K562 (cell line): ENCODE measurements around the gene PPP1R37. TPM values are rescaled to one million over a fixed set of nuclear protein-coding genes. Genes with fewer than 3 reads are reported as not detected.

Source experiments
- ATAC-seq: fragments of 200-7000 bp; cut with Tn5 transposase; 3 replicates; pipeline ENCODE4 v1.9.1; 2020; ENCODE audit warnings: moderate library complexity
- BruUV-seq: library from RNA; stranded (reverse); fragments of 400-500 nt; replicated peaks from 2 replicates; lab custom pipeline; 2021; lab: Mats Ljungman, UMichigan
- CTCF ChIA-PET: fragments of 300-600 bp; formaldehyde crosslinking; extraction: SDS; loops from one replicate; lab custom pipeline; 2021; ENCODE audit warnings: low intra/inter-chr PET ratio; lab: Yijun Ruan, JAX
- POLR2A ChIA-PET: fragments of 300-600, 350-650 bp; sonication (Branson Sonifier 250); formaldehyde crosslinking; extraction: SDS; loops from one replicate; lab custom pipeline; 2021; ENCODE audit warnings: antibody characterized with exemption, inconsistent platforms; lab: Yijun Ruan, JAX
- DNase-seq, 4 experiments: peaks; one replicate each; pipeline versions ENCODE4 v3.0.0 to v3.0.0-alpha.2; 2011 to 2018; ENCODE audit warnings: low spot score in 3 of 4, mixed read lengths in 3 of 4; ENCODE audit errors: extremely low read depth in 1 of 4
- FAIRE-seq: peaks from 2 replicates; lab custom pipeline; 2011; peaks lifted over from hg19 to GRCh38; lab: Jason Lieb, UNC
- H2AFZ ChIP-seq: 2 replicates; pipeline ENCODE4 v1.6.0; 2011; ENCODE audit warnings: low read depth, low read length, control low read depth, inconsistent platforms
- H3K27ac ChIP-seq: fragments of 200-600 bp; 3 replicates; pipeline ENCODE4 v1.8.0; 2011; ENCODE audit warnings: low read depth, mild to moderate bottlenecking, control low read depth, inconsistent platforms, low read length, moderate library complexity, mixed read lengths; ENCODE audit errors: extremely low read depth
- H3K27me3 ChIP-seq, 2 experiments: fragments of 300-600 bp in 1 of 2; 2 replicates in 1 of 2; 3 replicates in 1 of 2; pipeline versions ENCODE4 v1.6.0 to v1.8.0; 2011; ENCODE audit warnings: inconsistent platforms in 2 of 2, low read length in 2 of 2, mild to moderate bottlenecking in 1 of 2, mixed read lengths in 1 of 2, moderate library complexity in 1 of 2; ENCODE audit not compliant: control insufficient read depth in 2 of 2, insufficient read depth in 2 of 2
- H3K36me3 ChIP-seq: fragments of 300-600 bp; 3 replicates; pipeline ENCODE4 v1.8.0; 2011; ENCODE audit warnings: mild to moderate bottlenecking, low read length, inconsistent platforms; ENCODE audit not compliant: control insufficient read depth, insufficient read depth
- H3K4me1 ChIP-seq, 2 experiments: fragments of 200-600 bp in 1 of 2; replicated peaks in 1 of 2; 2 replicates in 1 of 2; 3 replicates in 1 of 2; pipeline versions ENCODE4 v1.5.1 to v1.8.0; 2011; ENCODE audit warnings: inconsistent platforms in 2 of 2, low read length in 2 of 2, mild to moderate bottlenecking in 1 of 2, mixed read lengths in 1 of 2, moderate library complexity in 1 of 2; ENCODE audit not compliant: control insufficient read depth in 2 of 2, insufficient read depth in 2 of 2
- H3K4me2 ChIP-seq: 2 replicates; pipeline ENCODE4 v1.6.1; 2011; ENCODE audit warnings: low read length, control low read depth, inconsistent platforms, mixed read lengths; ENCODE audit not compliant: insufficient read depth
- H3K4me3 ChIP-seq: fragments of 200-600 bp; sonication (generic), shearing (Covaris generic); 2 replicates; pipeline ENCODE4 v1.5.1; 2016; ENCODE audit warnings: control low read depth, inconsistent platforms
- H3K79me2 ChIP-seq: fragments of 200-600 bp; 3 replicates; pipeline ENCODE4 v1.8.0; 2011; ENCODE audit warnings: low read length, inconsistent platforms; ENCODE audit not compliant: control insufficient read depth, insufficient read depth
- H3K9ac ChIP-seq, 2 experiments: 2 replicates each; pipeline versions ENCODE4 v1.6.0 to v1.6.1; 2011; ENCODE audit warnings: low read depth in 2 of 2, low read length in 2 of 2, control low read depth in 1 of 2, inconsistent platforms in 1 of 2, mild to moderate bottlenecking in 1 of 2, mixed read lengths in 1 of 2; ENCODE audit not compliant: insufficient read depth in 1 of 2
- H3K9me1 ChIP-seq: one replicate; pipeline ENCODE4 v1.6.0; 2011; ENCODE audit warnings: inconsistent platforms, mild to moderate bottlenecking, low read length, moderate library complexity; ENCODE audit not compliant: control insufficient read depth, insufficient read depth
- H3K9me3 ChIP-seq: replicated peaks from 2 replicates; pipeline ENCODE4 v1.5.1; 2011; ENCODE audit warnings: low read depth, low read length, inconsistent platforms; ENCODE audit not compliant: control insufficient read depth, insufficient read depth
- H4K20me1 ChIP-seq: replicated peaks from 2 replicates; pipeline ENCODE4 v1.6.1; 2011; ENCODE audit warnings: low read length, inconsistent platforms, mixed read lengths; ENCODE audit not compliant: control insufficient read depth, insufficient read depth
- EGR1 ChIP-seq: fragments of 450-650 bp; conservative IDR thresholded peaks from 2 replicates; pipeline ENCODE4 v1.6.1; 2017; ENCODE audit warnings: mild to moderate bottlenecking
- NFIX ChIP-seq: fragments of 250-450 bp; sonication (Bioruptor Pico); IDR thresholded peaks from 2 replicates; pipeline ENCODE4 v1.4.0; 2020; ENCODE audit warnings: low read depth, mild to moderate bottlenecking, moderate library complexity
- NFYB ChIP-seq: IDR thresholded peaks from 2 replicates; pipeline ENCODE4 v1.6.1; 2011; ENCODE audit warnings: mild to moderate bottlenecking, moderate library complexity; ENCODE audit not compliant: insufficient read length; ENCODE audit errors: extremely low read depth
- NRF1 ChIP-seq, 2 experiments: fragments of 450-650 bp; IDR thresholded peaks in 1 of 2; conservative IDR thresholded peaks in 1 of 2; 2 replicates each; pipeline ENCODE4 v1.6.1; 2014; ENCODE audit warnings: mild to moderate bottlenecking in 2 of 2
- RAD21 ChIP-seq, 2 experiments: fragments of 250-450 bp in 1 of 2; fragments of 450-650 bp in 1 of 2; sonication (Bioruptor Pico) in 1 of 2; formaldehyde crosslinking in 1 of 2; IDR thresholded peaks in 1 of 2; conservative IDR thresholded peaks in 1 of 2; 2 replicates each; pipeline versions ENCODE4 v1.4.0 to v1.8.0; 2020 to 2022; ENCODE audit warnings: mild to moderate bottlenecking in 2 of 2, moderate library complexity in 1 of 2
- TEAD4 ChIP-seq, 2 experiments: sonication (generic) in 1 of 2; formaldehyde crosslinking in 1 of 2; IDR thresholded peaks; 2 replicates each; pipeline versions ENCODE4 v1.6.1 to v1.8.0; 2012 to 2022; ENCODE audit warnings: borderline replicate concordance in 1 of 2, inconsistent platforms in 1 of 2, low read length in 1 of 2, mild to moderate bottlenecking in 1 of 2, missing genetic modification reagents in 1 of 2
- TRIM24 ChIP-seq, 2 experiments: fragments of 450-650 bp; IDR thresholded peaks; 2 replicates each; pipeline ENCODE4 v1.6.1; 2016
- ZBTB7A ChIP-seq: IDR thresholded peaks from 2 replicates; pipeline ENCODE4 v1.6.1; 2011; ENCODE audit warnings: low read depth, mild to moderate bottlenecking, low read length, moderate library complexity, borderline replicate concordance; ENCODE audit not compliant: control insufficient read depth
- ZEB2 ChIP-seq: fragments of 450-650 bp; IDR thresholded peaks from 2 replicates; pipeline ENCODE4 v1.6.1; 2016
- WGBS: fragments of 100-300 bp; shearing (Covaris generic); methylation state at CpG from one replicate; pipeline ENCODE4 v1.1.6; 2016; ENCODE audit warnings: low coverage, mixed read lengths; ENCODE audit not compliant: insufficient coverage; ENCODE audit errors: missing lambda C conversion rate; 5-methylcytosine and 5-hydroxymethylcytosine counted together
- in situ Hi-C: fragments of 300-500 bp; cut with MboI; formaldehyde crosslinking; loops from 4 replicates; pipeline ENCODE4 v1.15.0; 2018; ENCODE audit warnings: inconsistent platforms, mixed read lengths
- intact Hi-C: fragments of 100-400 bp; cut with micrococcal nuclease; formaldehyde crosslinking; loops from 2 replicates; pipeline ENCODE4 v1.14.2; 2022
- polyA plus RNA-seq, 8 experiments: library from polyadenylated mRNA; depleted of rRNA in 4 of 8; stranded (reverse) in 5 of 8; unstranded in 3 of 8; fragments of >200 nt; fragmentation: Nextera tagmentation in 2 of 8; fragmentation: Illumina TruSeq in 1 of 8; extraction: Ambion mirVana in 2 of 8; extraction: Trizol in 1 of 8; gene quantifications; 2 replicates each; pipeline versions ENCODE4 v1.2.1 to v1.2.3, GENCODE V29; 2011 to 2014; ENCODE audit warnings: inconsistent platforms in 1 of 8, missing spikeins in 1 of 8
- total RNA-seq, 7 experiments: library from RNA; depleted of rRNA in 6 of 7; stranded (reverse); fragments of >200 nt in 6 of 7; fragmentation: Illumina TruSeq in 2 of 7; extraction: Trizol in 2 of 7; gene quantifications; 2 replicates each; pipeline versions ENCODE4 v1.2.1 to v1.2.3, GENCODE V29; 2011 to 2021; ENCODE audit warnings: low replicate concordance in 1 of 7
- TF ChIP-seq, protein P1 (sequence below), 3 experiments: fragments of 200-800 bp in 1 of 3; sonication (Bioruptor generic) in 1 of 3; sonication (generic) in 1 of 3; formaldehyde crosslinking in 1 of 3; IDR thresholded peaks; 2 replicates each; pipeline versions ENCODE4 v1.6.1 to v1.8.0; 2016 to 2022; ENCODE audit warnings: mild to moderate bottlenecking in 2 of 3, missing compliant biosample characterization in 2 of 3, missing genetic modification characterization in 2 of 3, missing genetic modification reagents in 1 of 3
- TF ChIP-seq, protein P2 (sequence below), 2 experiments: fragments of 450-650 bp; formaldehyde crosslinking in 1 of 2; IDR thresholded peaks; 2 replicates each; pipeline versions ENCODE4 v1.4.0 to v1.6.1; 2014 to 2020; ENCODE audit warnings: mild to moderate bottlenecking in 2 of 2, borderline replicate concordance in 1 of 2, low read depth in 1 of 2

Gene PPP1R37
- total and polyA plus RNA-seq, 9 of the 15 experiments (the other 6 are each of a cell fraction or from before 2014, with no cell fraction given) = 0.04 to 20.3 (median 7.3) TPM

DNA sequence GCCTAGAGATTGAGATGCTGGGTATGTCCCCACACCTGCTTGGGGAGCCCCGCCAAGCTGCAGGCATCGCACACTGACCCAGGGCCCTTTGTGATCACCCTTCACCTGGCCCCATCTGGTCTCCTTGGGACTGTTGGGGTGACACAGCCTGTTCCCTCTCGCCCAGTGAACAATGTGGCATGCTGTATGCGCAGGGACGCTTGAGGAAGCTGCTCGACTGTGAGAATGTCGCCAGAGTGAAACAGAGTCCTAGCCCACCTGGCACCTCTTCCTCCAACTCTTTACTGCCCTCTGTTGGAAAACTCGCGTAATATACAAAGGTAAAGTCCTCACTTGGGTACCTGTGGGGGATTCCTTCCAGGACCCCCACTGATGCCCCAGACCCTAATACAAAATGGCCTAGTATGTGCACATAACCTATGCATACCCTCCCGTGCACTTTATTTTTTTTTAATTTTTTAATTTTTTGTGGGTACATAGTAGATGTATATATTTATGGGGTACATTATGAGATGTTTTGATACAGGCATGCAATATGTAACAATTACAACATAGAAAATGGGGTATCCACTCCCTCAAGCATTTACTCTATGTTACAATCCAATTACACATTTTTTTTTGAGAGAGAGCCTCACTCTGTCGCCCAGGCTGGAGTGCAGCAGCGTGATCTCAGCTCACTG is 94.6 kb downstream of the PPP1R37 start:
- ChIA-PET CTCF (no interaction called here), POLR2A (interaction anchor here (0.6 kb wide), 1 partner anchor 151 kb away, joined by 3 read pairs; no protein-coding TSS in a partner anchor)
- Histone ChIP-seq H2AFZ (peak overlapping the region; percentile 55), H3K36me3 (no peaks in the 10 kb centered on the region), H4K20me1 (no peaks in the 10 kb centered on the region), H3K4me1 (peaks cover 2 to 9% of the 10 kb centered on the region in 2 experiments; a peak in 4 of 5 replicates), H3K4me2 (no peak overlapping the region), H3K27me3 (no peaks in the 10 kb centered on the region), H3K9me3 (no peaks in the 10 kb centered on the region), H3K79me2 (no peaks in the 10 kb centered on the region), H3K27ac (no peak overlapping the region), H3K9ac (no peak overlapping the region), H3K9me1 (no peaks in the 10 kb centered on the region), H3K4me3 (no peak overlapping the region)
- 31% methylated on average over 12 of the region's 12 CpGs for WGBS
- in situ Hi-C loops (no loop called here), intact Hi-C loops (loop anchor here (1.0 to 5.0 kb wide), 2 partner anchors 25 to 170 kb away; no protein-coding TSS in a partner anchor)
- FAIRE-seq (peak; percentile 85), DNase-seq (peak; percentile 59 to 66 (median 64)), ATAC-seq (peak; percentile 75)
- no TSS peak for BruUV-seq
- TF ChIP-seq, protein P1, sequence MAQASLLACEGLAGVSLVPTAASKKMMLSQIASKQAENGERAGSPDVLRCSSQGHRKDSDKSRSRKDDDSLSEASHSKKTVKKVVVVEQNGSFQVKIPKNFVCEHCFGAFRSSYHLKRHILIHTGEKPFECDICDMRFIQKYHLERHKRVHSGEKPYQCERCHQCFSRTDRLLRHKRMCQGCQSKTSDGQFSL (CRISPR knock-in tag; IDR thresholded peaks at IDR 0.05) = no peak
- TF ChIP-seq, protein P1 (tag; IDR thresholded peaks at IDR 0.05) = no peak
- TF ChIP-seq ZEB2 (peak; percentile 39; the same call in 1 of the 2 replicates), TEAD4 (IDR thresholded peaks at IDR 0.05; ENCODE audit: low read length) (peak; percentile 45; the same call in 1 of the 2 replicates), TEAD4 (CRISPR knock-in tag; IDR thresholded peaks at IDR 0.05; ENCODE audit: borderline replicate concordance) (no peak), TRIM24 (IDR thresholded peaks at IDR 0.05) (no peak), RAD21 (CRISPR knock-in tag; conservative IDR thresholded peaks at IDR 0.05 in 1 of 2, IDR thresholded peaks at IDR 0.05 in 1 of 2) (peak in 1 of 2 experiments; percentile 72; a peak in 3 of 4 replicates), ZBTB7A (peak; percentile 82), NRF1 (conservative IDR thresholded peaks at IDR 0.05 in 1 of 2, IDR thresholded peaks at IDR 0.05 in 1 of 2) (peak; percentile 47 to 57), NFYB (no peak), EGR1 (no peak), NFIX (CRISPR knock-in tag) (no peak)
- TF ChIP-seq, protein P2, sequence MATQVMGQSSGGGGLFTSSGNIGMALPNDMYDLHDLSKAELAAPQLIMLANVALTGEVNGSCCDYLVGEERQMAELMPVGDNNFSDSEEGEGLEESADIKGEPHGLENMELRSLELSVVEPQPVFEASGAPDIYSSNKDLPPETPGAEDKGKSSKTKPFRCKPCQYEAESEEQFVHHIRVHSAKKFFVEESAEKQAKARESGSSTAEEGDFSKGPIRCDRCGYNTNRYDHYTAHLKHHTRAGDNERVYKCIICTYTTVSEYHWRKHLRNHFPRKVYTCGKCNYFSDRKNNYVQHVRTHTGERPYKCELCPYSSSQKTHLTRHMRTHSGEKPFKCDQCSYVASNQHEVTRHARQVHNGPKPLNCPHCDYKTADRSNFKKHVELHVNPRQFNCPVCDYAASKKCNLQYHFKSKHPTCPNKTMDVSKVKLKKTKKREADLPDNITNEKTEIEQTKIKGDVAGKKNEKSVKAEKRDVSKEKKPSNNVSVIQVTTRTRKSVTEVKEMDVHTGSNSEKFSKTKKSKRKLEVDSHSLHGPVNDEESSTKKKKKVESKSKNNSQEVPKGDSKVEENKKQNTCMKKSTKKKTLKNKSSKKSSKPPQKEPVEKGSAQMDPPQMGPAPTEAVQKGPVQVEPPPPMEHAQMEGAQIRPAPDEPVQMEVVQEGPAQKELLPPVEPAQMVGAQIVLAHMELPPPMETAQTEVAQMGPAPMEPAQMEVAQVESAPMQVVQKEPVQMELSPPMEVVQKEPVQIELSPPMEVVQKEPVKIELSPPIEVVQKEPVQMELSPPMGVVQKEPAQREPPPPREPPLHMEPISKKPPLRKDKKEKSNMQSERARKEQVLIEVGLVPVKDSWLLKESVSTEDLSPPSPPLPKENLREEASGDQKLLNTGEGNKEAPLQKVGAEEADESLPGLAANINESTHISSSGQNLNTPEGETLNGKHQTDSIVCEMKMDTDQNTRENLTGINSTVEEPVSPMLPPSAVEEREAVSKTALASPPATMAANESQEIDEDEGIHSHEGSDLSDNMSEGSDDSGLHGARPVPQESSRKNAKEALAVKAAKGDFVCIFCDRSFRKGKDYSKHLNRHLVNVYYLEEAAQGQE (IDR thresholded peaks at IDR 0.05; ENCODE audit: borderline replicate concordance) = peak; percentile 27; the same call in 1 of the 2 replicates
- TF ChIP-seq, protein P2 (CRISPR knock-in tag; IDR thresholded peaks at IDR 0.05; ENCODE audit: low read depth) = no peak
